K562 (cell line): ENCODE results near the gene PLOD1. TPM values are rescaled to one million over a fixed set of nuclear protein-coding genes. Genes with fewer than 3 reads are reported as not detected.
A peak's percentile ranks its signal among the peaks of the same experiment; 100 is the strongest.

Experiments
- ATAC-seq: fragments of 200-7000 bp; cut with Tn5 transposase; 3 replicates; pipeline ENCODE4 v1.9.1; 2020; ENCODE audit warnings: moderate library complexity
- BruUV-seq: library from RNA; stranded (reverse); fragments of 400-500 nt; replicated peaks from 2 replicates; lab custom pipeline; 2021; lab: Mats Ljungman, UMichigan
- CTCF ChIA-PET: fragments of 300-600 bp; formaldehyde crosslinking; extraction: SDS; loops from one replicate; lab custom pipeline; 2021; ENCODE audit warnings: low intra/inter-chr PET ratio; lab: Yijun Ruan, JAX
- POLR2A ChIA-PET: fragments of 300-600, 350-650 bp; sonication (Branson Sonifier 250); formaldehyde crosslinking; extraction: SDS; loops from one replicate; lab custom pipeline; 2021; ENCODE audit warnings: antibody characterized with exemption, inconsistent platforms; lab: Yijun Ruan, JAX
- DNase-seq, 4 experiments: peaks; one replicate each; pipeline versions ENCODE4 v3.0.0 to v3.0.0-alpha.2; 2011 to 2018; ENCODE audit warnings: low spot score in 3 of 4, mixed read lengths in 3 of 4; ENCODE audit errors: extremely low read depth in 1 of 4
- FAIRE-seq: peaks from 2 replicates; lab custom pipeline; 2011; peaks lifted over from hg19 to GRCh38; lab: Jason Lieb, UNC
- H2AFZ ChIP-seq: 2 replicates; pipeline ENCODE4 v1.6.0; 2011; ENCODE audit warnings: low read depth, low read length, control low read depth, inconsistent platforms
- H3K27ac ChIP-seq: fragments of 200-600 bp; 3 replicates; pipeline ENCODE4 v1.8.0; 2011; ENCODE audit warnings: low read depth, mild to moderate bottlenecking, control low read depth, inconsistent platforms, low read length, moderate library complexity, mixed read lengths; ENCODE audit errors: extremely low read depth
- H3K27me3 ChIP-seq, 2 experiments: fragments of 300-600 bp in 1 of 2; 2 replicates in 1 of 2; 3 replicates in 1 of 2; pipeline versions ENCODE4 v1.6.0 to v1.8.0; 2011; ENCODE audit warnings: inconsistent platforms in 2 of 2, low read length in 2 of 2, mild to moderate bottlenecking in 1 of 2, mixed read lengths in 1 of 2, moderate library complexity in 1 of 2; ENCODE audit not compliant: control insufficient read depth in 2 of 2, insufficient read depth in 2 of 2
- H3K36me3 ChIP-seq: fragments of 300-600 bp; 3 replicates; pipeline ENCODE4 v1.8.0; 2011; ENCODE audit warnings: mild to moderate bottlenecking, low read length, inconsistent platforms; ENCODE audit not compliant: control insufficient read depth, insufficient read depth
- H3K4me1 ChIP-seq, 2 experiments: fragments of 200-600 bp in 1 of 2; replicated peaks in 1 of 2; 2 replicates in 1 of 2; 3 replicates in 1 of 2; pipeline versions ENCODE4 v1.5.1 to v1.8.0; 2011; ENCODE audit warnings: inconsistent platforms in 2 of 2, low read length in 2 of 2, mild to moderate bottlenecking in 1 of 2, mixed read lengths in 1 of 2, moderate library complexity in 1 of 2; ENCODE audit not compliant: control insufficient read depth in 2 of 2, insufficient read depth in 2 of 2
- H3K4me2 ChIP-seq: 2 replicates; pipeline ENCODE4 v1.6.1; 2011; ENCODE audit warnings: low read length, control low read depth, inconsistent platforms, mixed read lengths; ENCODE audit not compliant: insufficient read depth
- H3K4me3 ChIP-seq: fragments of 200-600 bp; sonication (generic), shearing (Covaris generic); 2 replicates; pipeline ENCODE4 v1.5.1; 2016; ENCODE audit warnings: control low read depth, inconsistent platforms
- H3K79me2 ChIP-seq: fragments of 200-600 bp; 3 replicates; pipeline ENCODE4 v1.8.0; 2011; ENCODE audit warnings: low read length, inconsistent platforms; ENCODE audit not compliant: control insufficient read depth, insufficient read depth
- H3K9ac ChIP-seq, 2 experiments: 2 replicates each; pipeline versions ENCODE4 v1.6.0 to v1.6.1; 2011; ENCODE audit warnings: low read depth in 2 of 2, low read length in 2 of 2, control low read depth in 1 of 2, inconsistent platforms in 1 of 2, mild to moderate bottlenecking in 1 of 2, mixed read lengths in 1 of 2; ENCODE audit not compliant: insufficient read depth in 1 of 2
- H3K9me1 ChIP-seq: one replicate; pipeline ENCODE4 v1.6.0; 2011; ENCODE audit warnings: inconsistent platforms, mild to moderate bottlenecking, low read length, moderate library complexity; ENCODE audit not compliant: control insufficient read depth, insufficient read depth
- H3K9me3 ChIP-seq: replicated peaks from 2 replicates; pipeline ENCODE4 v1.5.1; 2011; ENCODE audit warnings: low read depth, low read length, inconsistent platforms; ENCODE audit not compliant: control insufficient read depth, insufficient read depth
- H4K20me1 ChIP-seq: replicated peaks from 2 replicates; pipeline ENCODE4 v1.6.1; 2011; ENCODE audit warnings: low read length, inconsistent platforms, mixed read lengths; ENCODE audit not compliant: control insufficient read depth, insufficient read depth
- DMBX1 ChIP-seq: fragments of 250-450 bp; sonication (Bioruptor Pico); IDR thresholded peaks from 2 replicates; pipeline ENCODE4 v1.8.0; 2022; ENCODE audit warnings: inconsistent platforms, mild to moderate bottlenecking, moderate library complexity, borderline replicate concordance
- HDAC1 ChIP-seq, 2 experiments: fragments of 450-650 bp; IDR thresholded peaks; 2 replicates each; pipeline ENCODE4 v1.6.1; 2016 to 2017; ENCODE audit warnings: inconsistent platforms in 1 of 2, mild to moderate bottlenecking in 1 of 2, moderate library complexity in 1 of 2
- KDM1A ChIP-seq, 2 experiments: fragments of 450-650 bp; IDR thresholded peaks; 2 replicates each; pipeline ENCODE4 v1.6.1; 2016; ENCODE audit warnings: mild to moderate bottlenecking in 2 of 2
- NONO ChIP-seq, 2 experiments: fragments of 200-400 bp in 1 of 2; fragments of 450-650 bp in 1 of 2; formaldehyde crosslinking in 1 of 2; IDR thresholded peaks; 2 replicates each; pipeline ENCODE4 v1.6.1; 2017; ENCODE audit warnings: low read depth in 2 of 2, mild to moderate bottlenecking in 2 of 2, moderate library complexity in 2 of 2, low read length in 1 of 2
- POLR2AphosphoS5 ChIP-seq: IDR thresholded peaks from 2 replicates; pipeline ENCODE4 v1.6.1; 2011; ENCODE audit warnings: mild to moderate bottlenecking, low read depth, low read length, moderate library complexity; ENCODE audit not compliant: control insufficient read depth, insufficient read depth
- POLR3G ChIP-seq: IDR thresholded peaks from 2 replicates; pipeline ENCODE4 v1.6.1; 2011; ENCODE audit not compliant: insufficient read length, insufficient replicate concordance; ENCODE audit errors: extremely low read depth
- RBFOX2 ChIP-seq: fragments of 200-400 bp; formaldehyde crosslinking; IDR thresholded peaks from 2 replicates; pipeline ENCODE4 v1.6.1; 2017; ENCODE audit warnings: low read depth, mild to moderate bottlenecking, low read length, moderate library complexity
- RBM14 ChIP-seq: fragments of 200-400 bp; formaldehyde crosslinking; IDR thresholded peaks from 2 replicates; pipeline ENCODE4 v1.6.1; 2018; ENCODE audit warnings: low read depth, mild to moderate bottlenecking, low read length, moderate library complexity, borderline replicate concordance; ENCODE audit not compliant: insufficient read depth
- TCF3 ChIP-seq: sonication (generic); formaldehyde crosslinking; IDR thresholded peaks from 2 replicates; pipeline ENCODE4 v1.4.0; 2020; ENCODE audit warnings: mild to moderate bottlenecking, missing genetic modification reagents
- TFAP4 ChIP-seq: sonication (generic); formaldehyde crosslinking; IDR thresholded peaks from 2 replicates; pipeline ENCODE4 v1.8.0; 2022; ENCODE audit warnings: missing genetic modification reagents, mild to moderate bottlenecking, moderate library complexity, borderline replicate concordance
- YY1 ChIP-seq, 3 experiments: IDR thresholded peaks; 2 replicates each; pipeline ENCODE4 v1.6.1; 2011; ENCODE audit warnings: low read length in 2 of 3, mild to moderate bottlenecking in 2 of 3, moderate library complexity in 2 of 3, borderline replicate concordance in 1 of 3, control low read depth in 1 of 3, low read depth in 1 of 3; ENCODE audit not compliant: insufficient read depth in 3 of 3, insufficient replicate concordance in 2 of 3, control insufficient read depth in 1 of 3, insufficient read length in 1 of 3; ENCODE audit errors: extremely low read depth in 1 of 3
- WGBS: fragments of 100-300 bp; shearing (Covaris generic); methylation state at CpG from one replicate; pipeline ENCODE4 v1.1.6; 2016; ENCODE audit warnings: low coverage, mixed read lengths; ENCODE audit not compliant: insufficient coverage; ENCODE audit errors: missing lambda C conversion rate; 5-methylcytosine and 5-hydroxymethylcytosine counted together
- in situ Hi-C: fragments of 300-500 bp; cut with MboI; formaldehyde crosslinking; loops from 4 replicates; pipeline ENCODE4 v1.15.0; 2018; ENCODE audit warnings: inconsistent platforms, mixed read lengths
- intact Hi-C: fragments of 100-400 bp; cut with micrococcal nuclease; formaldehyde crosslinking; loops from 2 replicates; pipeline ENCODE4 v1.14.2; 2022
- polyA plus RNA-seq, 8 experiments: library from polyadenylated mRNA; depleted of rRNA in 4 of 8; stranded (reverse) in 5 of 8; unstranded in 3 of 8; fragments of >200 nt; fragmentation: Nextera tagmentation in 2 of 8; fragmentation: Illumina TruSeq in 1 of 8; extraction: Ambion mirVana in 2 of 8; extraction: Trizol in 1 of 8; gene quantifications; 2 replicates each; pipeline versions ENCODE4 v1.2.1 to v1.2.3, GENCODE V29; 2011 to 2014; ENCODE audit warnings: inconsistent platforms in 1 of 8, missing spikeins in 1 of 8
- total RNA-seq, 7 experiments: library from RNA; depleted of rRNA in 6 of 7; stranded (reverse); fragments of >200 nt in 6 of 7; fragmentation: Illumina TruSeq in 2 of 7; extraction: Trizol in 2 of 7; gene quantifications; 2 replicates each; pipeline versions ENCODE4 v1.2.1 to v1.2.3, GENCODE V29; 2011 to 2021; ENCODE audit warnings: low replicate concordance in 1 of 7

Gene PLOD1
- total and polyA plus RNA-seq, 9 of the 15 experiments (the other 6 are each of a cell fraction or from before 2014, with no cell fraction given) = 16.6 to 90.8 (median 52.7) TPM

GRCh38 chr1:11991969-11992676 is 57.6 kb downstream of the PLOD1 start:
- no peak for ATAC-seq

GRCh38 chr1:11997081-11997850 is 62.7 kb downstream of the PLOD1 start:
- Histone ChIP-seq H3K27ac (no peak overlapping the region), H2AFZ (no peak overlapping the region), H3K9ac (no peak overlapping the region), H3K4me2 (no peak overlapping the region), H3K4me1 (peaks cover 2 to 6% of the 10 kb centered on the region in 2 experiments; a peak in 3 of 5 replicates), H3K9me3 (no peaks in the 10 kb centered on the region), H3K27me3 (no peaks in the 10 kb centered on the region), H3K36me3 (peaks cover 89% of the 10 kb centered on the region), H3K79me2 (no peaks in the 10 kb centered on the region), H4K20me1 (no peaks in the 10 kb centered on the region), H3K9me1 (no peaks in the 10 kb centered on the region), H3K4me3 (no peak overlapping the region)
- no peak for FAIRE-seq
- POLR2A ChIA-PET = interaction anchor here (0.9 to 3.8 kb wide), 5 partner anchors 8 to 88 kb away, joined by 3 to 25 read pairs (median 5); no protein-coding TSS in a partner anchor
- peak in 1 of 4 experiments; percentile 39 for DNase-seq
- 79% methylated on average over 5 of the region's 5 CpGs for WGBS
- ATAC-seq = no peak
- in situ Hi-C loops (no loop called here), intact Hi-C loops (no loop called here)
- CTCF ChIA-PET = no interaction called here
- BruUV-seq = no TSS peak
- TF ChIP-seq KDM1A (IDR thresholded peaks at IDR 0.05) (peak; percentile 36 to 49; a peak in 1 of 4 replicates), HDAC1 (IDR thresholded peaks at IDR 0.05) (0 out of 4 replicates have a peak, but pooled peaks of 1 of the 2 experiments have one; percentile 19), YY1 (IDR thresholded peaks at IDR 0.05; ENCODE audit: borderline replicate concordance in 1 of 3, control insufficient read depth in 1 of 3, extremely low read depth in 1 of 3, insufficient read depth in 3 of 3, insufficient read length in 1 of 3, insufficient replicate concordance in 2 of 3, low read depth in 1 of 3, low read length in 2 of 3) (no peak), POLR3G (no peak), TCF3 (CRISPR knock-in tag) (peak; percentile 60), RBM14 (no peak), POLR2AphosphoS5 (0 out of 2 replicates have a peak, but pooled peaks have one; percentile 36), TFAP4 (CRISPR knock-in tag) (peak; percentile 18; the same call in 1 of the 2 replicates), NONO (IDR thresholded peaks at IDR 0.05; ENCODE audit: low read depth in 2 of 2, low read length in 1 of 2) (no peak)

More at GRCh38 chr1:11991969-11992676, 57.6 kb downstream of the PLOD1 start:
- Histone ChIP-seq H4K20me1 (0 out of 2 replicates have a peak, but pooled peaks cover 5% of the 10 kb centered on the region), H3K9me3 (no peaks in the 10 kb centered on the region), H3K4me2 (no peak overlapping the region)
- FAIRE-seq = no peak
- WGBS = 91% methylated on average over 16 of the region's 16 CpGs
- POLR2A ChIA-PET = interaction anchor here (0.6 to 2.4 kb wide), 6 partner anchors 8 to 199 kb away, joined by 3 to 17 read pairs (median 4); partner anchors contain the start of gene MFN2
- TSS peak; percentile 15 for BruUV-seq
- TF ChIP-seq RBFOX2 (peak; percentile 39; the same call in 1 of the 2 replicates), DMBX1 (CRISPR knock-in tag) (no peak)
- TF ChIP-seq, all 486 proteins: peak for 1
- intact Hi-C loops (no loop called here), in situ Hi-C loops (no loop called here)
- H3K4me3 ChIP-seq = no peak overlapping the region
- peaks cover 41% of the 10 kb centered on the region for H3K79me2 ChIP-seq
- H3K27me3 ChIP-seq = no peaks in the 10 kb centered on the region
- H3K4me1 ChIP-seq = peaks cover 0 to 1% of the 10 kb centered on the region in 2 experiments; a peak in 2 of 5 replicates
- CTCF ChIA-PET = no interaction called here
- DNase-seq = no peak
- no peak overlapping the region for H3K27ac ChIP-seq
- H3K9ac ChIP-seq = 0 out of 4 replicates have a peak overlapping the region, but pooled peaks of 1 of the 2 experiments have one; percentile 1
- H2AFZ ChIP-seq = no peak overlapping the region
- H3K9me1 ChIP-seq = no peaks in the 10 kb centered on the region
- peaks cover 93% of the 10 kb centered on the region for H3K36me3 ChIP-seq
